Activated CD8-positive, alpha-beta memory T cell treated with anti-CD3 and anti-CD28 coated beads, Interleukin-2, amount 50 U/mL, for 1 hour (primary cell): Measurements from ENCODE around the gene GPR42.

Experiments
- DNase-seq: peaks from one replicate; pipeline ENCODE4 v3.0.0-alpha.2; 2020; ENCODE audit errors: extremely low read depth

GPR42 gene

DNA sequence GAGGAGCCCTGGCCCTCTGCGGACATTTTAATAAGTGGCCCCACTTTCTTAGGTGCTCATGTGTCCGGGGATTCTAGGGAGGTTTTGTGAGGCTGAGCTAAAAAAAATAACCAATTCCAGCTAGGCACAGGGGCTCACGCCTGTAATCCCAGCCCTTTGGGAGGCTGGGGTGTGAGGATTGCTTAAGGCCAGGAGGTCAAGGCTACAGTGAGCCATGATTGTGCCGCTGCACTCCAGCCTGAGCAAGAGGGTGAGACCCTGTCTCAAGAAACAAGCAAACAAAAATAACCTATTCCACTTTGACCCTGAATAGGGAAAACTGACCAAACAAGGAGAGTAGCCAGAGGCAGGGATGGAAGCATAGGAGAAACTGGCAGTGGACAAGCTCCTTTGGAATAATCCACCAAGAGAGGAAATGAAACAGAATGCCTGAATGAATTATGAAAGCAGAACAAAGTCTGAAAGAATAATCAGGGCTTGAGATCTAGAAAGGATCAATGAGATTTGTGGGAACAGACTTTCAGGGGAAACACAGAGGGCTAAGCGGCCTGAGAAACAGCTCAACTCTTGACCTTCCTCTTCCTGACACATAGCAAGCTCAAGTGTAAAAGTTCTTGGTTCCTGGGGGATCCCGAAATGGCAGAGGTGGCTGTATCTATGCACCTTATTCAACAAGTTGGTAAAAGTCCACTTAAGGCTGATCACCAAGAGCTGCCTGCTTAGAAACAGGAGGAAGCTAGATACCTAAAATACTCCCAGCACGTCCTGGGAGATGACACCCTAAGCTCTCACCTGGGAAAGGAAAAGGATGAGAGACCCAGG, 47.1 kb downstream of the GPR42 start:
- DNase-seq: no peak

DNA sequence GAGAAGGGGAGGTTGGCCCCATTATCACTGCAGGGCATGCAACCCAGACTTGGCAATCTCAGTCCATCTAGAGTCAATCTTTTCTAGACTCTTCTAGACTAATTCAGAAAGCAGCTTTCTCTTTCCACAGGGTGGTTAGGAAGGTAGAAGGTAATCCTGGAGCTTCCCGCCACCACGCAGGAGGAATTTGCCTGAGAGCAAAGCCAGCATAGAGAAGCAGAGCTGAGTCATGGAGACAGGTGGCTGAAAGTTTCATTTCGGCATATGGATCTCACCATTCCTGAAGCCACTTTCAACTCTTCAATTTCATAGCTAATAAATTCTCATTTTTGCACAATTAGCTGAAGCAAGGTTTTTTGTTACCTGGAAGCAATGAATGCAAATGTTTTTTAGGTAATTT, 48.2 kb downstream of the GPR42 start:
- no peak for DNase-seq

GRCh38 chr19:35419805-35420204, 48.9 kb downstream of the GPR42 start:
- no peak for DNase-seq

DNA sequence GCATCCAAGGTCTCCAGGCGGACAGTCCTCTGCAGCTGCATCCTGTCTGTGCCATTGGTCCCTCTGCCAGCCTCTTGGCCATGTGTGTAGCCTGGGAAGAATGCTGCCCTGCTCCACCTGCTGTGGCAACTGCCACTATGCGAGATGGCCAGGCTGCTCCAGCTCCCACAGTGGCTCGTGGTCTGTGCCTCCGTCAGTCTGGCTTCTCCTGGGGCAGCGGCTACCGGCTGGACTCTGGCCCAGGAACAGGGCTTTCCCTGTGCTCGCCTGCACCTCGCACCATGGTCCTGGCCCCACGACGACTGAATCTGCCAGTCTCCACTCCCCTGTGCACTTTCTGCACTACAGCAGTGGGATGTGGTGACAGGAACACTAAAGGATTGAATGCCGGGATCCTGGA, 50.5 kb downstream of the GPR42 start:
- DNase-seq: no peak
